Kidney (tissue), 14 donors: ENCODE measurements around the gene PAK3. TPM values are rescaled to one million over a fixed set of nuclear protein-coding genes. Genes with fewer than 3 reads are reported as not detected.

ENCODE experiments used
- DNase-seq, 5 donors: peaks; one replicate each; pipeline ENCODE4 v3.0.0-alpha.2; 2013 to 2020
- FAIRE-seq: peaks from 2 replicates; lab custom pipeline; 2012; peaks lifted over from hg19 to GRCh38; lab: Jason Lieb, UNC
- H3K27ac ChIP-seq, 2 donors: one replicate each; pipeline ENCODE4 v1.7.0; 2013; ENCODE audit warnings: low read depth in 2 of 2, low read length in 2 of 2, inconsistent platforms in 1 of 2
- H3K27me3 ChIP-seq: one replicate; pipeline ENCODE4 v1.7.1; 2013; ENCODE audit warnings: low read length, inconsistent platforms; ENCODE audit not compliant: control insufficient read depth, insufficient read depth
- H3K36me3 ChIP-seq, 3 donors: one replicate each; pipeline versions ENCODE4 v1.7.0 to v1.7.1; 2013; ENCODE audit warnings: low read length in 3 of 3, control low read depth in 1 of 3, inconsistent platforms in 1 of 3; ENCODE audit not compliant: insufficient read depth in 3 of 3, control insufficient read depth in 2 of 3
- H3K4me1 ChIP-seq, 3 donors: one replicate each; pipeline versions ENCODE4 v1.7.0 to v1.7.1; 2013; ENCODE audit warnings: low read length in 3 of 3, inconsistent platforms in 1 of 3, low read depth in 1 of 3; ENCODE audit not compliant: control insufficient read depth in 2 of 3, insufficient read depth in 2 of 3
- H3K4me3 ChIP-seq, 3 donors: one replicate each; pipeline versions ENCODE4 v1.7.0 to v1.8.1; 2013; ENCODE audit warnings: low read length in 3 of 3, control low read depth in 1 of 3, inconsistent platforms in 1 of 3
- H3K9ac ChIP-seq, 3 donors: one replicate each; pipeline versions ENCODE4 v1.7.0 to v1.7.1; 2013; ENCODE audit warnings: low read length in 3 of 3, control low read depth in 1 of 3, inconsistent platforms in 1 of 3
- H3K9me3 ChIP-seq, 3 donors: one replicate each; pipeline versions ENCODE4 v1.7.0 to v1.7.1; 2013; ENCODE audit warnings: low read length in 3 of 3, control low read depth in 1 of 3, inconsistent platforms in 1 of 3; ENCODE audit not compliant: control insufficient read depth in 2 of 3, insufficient read depth in 1 of 3
- intact Hi-C: fragments of 100-400 bp; cut with DNase I; formaldehyde crosslinking; loops from one replicate; pipeline ENCODE4 v1.11.1; 2022
- polyA plus RNA-seq: library from polyadenylated mRNA; stranded (reverse); fragments of 350-450 nt; fragmentation: Illumina TruSeq; extraction: RNeasy Lipid Tissue Mini Kit (QIAGEN cat#74804); gene quantifications from one replicate; pipeline ENCODE4 v1.2.3, GENCODE V29; 2014; ENCODE audit warnings: low read depth, low replicate concordance; ENCODE audit not compliant: insufficient read depth
- total RNA-seq: library from RNA; stranded (reverse); fragmentation: NEBNext Ultra II Directional; extraction: Animal tissue kit (Norgen Biotek cat#: 25700); gene quantifications from one replicate; pipeline ENCODE4 v1.2.1, GENCODE V29; 2021
- TF ChIP-seq, protein P1 (sequence below): IDR thresholded peaks from 3 replicates; pipeline ENCODE4 v1.5.1; 2012; ENCODE audit warnings: mild to moderate bottlenecking, moderate library complexity, borderline replicate concordance; ENCODE audit not compliant: insufficient read depth; ENCODE audit errors: extremely low read depth
- donor health status: control.
- donor health status: control.
- donor health status: control.
- donor health status: control.
- donor health status: control.
- donor health status: DM: yes; HTN: yes; CAD: no.
- donor health status: Normal renal cell carcinoma (clear cell type).

Gene PAK3
- total and polyA plus RNA-seq, 2 donors from 2014 or later, result 0.24 to 2.1 TPM

DNA sequence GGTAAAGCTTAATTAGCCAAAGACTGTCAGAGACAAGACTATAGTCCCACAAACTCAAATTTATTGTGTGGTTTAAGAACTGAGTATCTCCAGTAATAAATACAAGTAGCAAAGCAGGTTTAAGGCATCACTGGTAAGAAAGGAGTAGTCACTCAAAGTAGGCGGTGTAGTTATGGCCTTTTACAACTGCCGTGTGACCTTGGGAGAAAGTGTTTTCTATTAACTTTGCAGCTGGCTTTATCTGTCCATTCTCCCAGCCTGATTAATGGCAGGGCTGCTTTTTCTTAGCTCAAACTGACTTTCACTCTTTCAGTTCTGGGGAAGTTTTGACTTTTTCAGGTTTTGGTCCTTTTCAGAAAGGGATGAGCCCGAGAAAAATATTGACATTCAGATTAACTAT lies 7.4 kb upstream of the PAK3 start:
- FAIRE-seq (no peak), DNase-seq (peak in 1 of 5 donors; percentile 42)
- H3K4me3 ChIP-seq, result no peak overlapping the region
- H3K27me3 ChIP-seq, result peaks cover 7% of the 10 kb centered on the region
- H3K36me3 ChIP-seq, result no peaks in the 10 kb centered on the region
- no peak overlapping the region for H3K27ac ChIP-seq
- no peak overlapping the region for H3K9ac ChIP-seq
- H3K4me1 ChIP-seq, result no peaks in the 10 kb centered on the region
- TF ChIP-seq, protein P1, sequence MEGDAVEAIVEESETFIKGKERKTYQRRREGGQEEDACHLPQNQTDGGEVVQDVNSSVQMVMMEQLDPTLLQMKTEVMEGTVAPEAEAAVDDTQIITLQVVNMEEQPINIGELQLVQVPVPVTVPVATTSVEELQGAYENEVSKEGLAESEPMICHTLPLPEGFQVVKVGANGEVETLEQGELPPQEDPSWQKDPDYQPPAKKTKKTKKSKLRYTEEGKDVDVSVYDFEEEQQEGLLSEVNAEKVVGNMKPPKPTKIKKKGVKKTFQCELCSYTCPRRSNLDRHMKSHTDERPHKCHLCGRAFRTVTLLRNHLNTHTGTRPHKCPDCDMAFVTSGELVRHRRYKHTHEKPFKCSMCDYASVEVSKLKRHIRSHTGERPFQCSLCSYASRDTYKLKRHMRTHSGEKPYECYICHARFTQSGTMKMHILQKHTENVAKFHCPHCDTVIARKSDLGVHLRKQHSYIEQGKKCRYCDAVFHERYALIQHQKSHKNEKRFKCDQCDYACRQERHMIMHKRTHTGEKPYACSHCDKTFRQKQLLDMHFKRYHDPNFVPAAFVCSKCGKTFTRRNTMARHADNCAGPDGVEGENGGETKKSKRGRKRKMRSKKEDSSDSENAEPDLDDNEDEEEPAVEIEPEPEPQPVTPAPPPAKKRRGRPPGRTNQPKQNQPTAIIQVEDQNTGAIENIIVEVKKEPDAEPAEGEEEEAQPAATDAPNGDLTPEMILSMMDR, result no peak
- intact Hi-C loops, result no loop called here
- H3K9me3 ChIP-seq, result no peaks in the 10 kb centered on the region

DNA sequence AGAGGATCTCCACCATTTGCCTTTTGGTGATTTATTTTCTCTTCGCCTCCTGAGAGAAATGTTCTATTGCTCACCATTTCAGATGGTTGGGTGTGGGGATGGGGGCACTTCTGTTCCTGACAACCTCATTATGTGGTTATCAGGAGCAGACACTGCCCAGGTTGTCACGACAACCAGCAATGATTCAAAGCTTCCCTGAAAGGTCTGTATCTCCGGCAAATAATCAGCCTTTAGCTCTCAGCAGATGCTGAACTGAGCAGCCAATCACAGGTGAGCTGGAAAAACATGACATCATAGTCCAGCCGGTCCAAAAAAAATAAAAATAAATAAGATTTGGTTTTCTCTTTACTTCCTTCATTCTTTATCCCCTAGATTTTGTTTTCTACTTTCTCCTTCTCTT lies 5.5 kb upstream of the PAK3 start:
- FAIRE-seq (no peak), DNase-seq (no peak)
- no peak overlapping the region for H3K27ac ChIP-seq
- TF ChIP-seq, protein P1, result no peak
- H3K4me3 ChIP-seq, result no peak overlapping the region
- no peaks in the 10 kb centered on the region for H3K4me1 ChIP-seq
- H3K27me3 ChIP-seq, result peaks cover 7% of the 10 kb centered on the region
- intact Hi-C loops, result no loop called here
- H3K9me3 ChIP-seq, result no peaks in the 10 kb centered on the region
- H3K9ac ChIP-seq, result no peak overlapping the region
- no peaks in the 10 kb centered on the region for H3K36me3 ChIP-seq

DNA sequence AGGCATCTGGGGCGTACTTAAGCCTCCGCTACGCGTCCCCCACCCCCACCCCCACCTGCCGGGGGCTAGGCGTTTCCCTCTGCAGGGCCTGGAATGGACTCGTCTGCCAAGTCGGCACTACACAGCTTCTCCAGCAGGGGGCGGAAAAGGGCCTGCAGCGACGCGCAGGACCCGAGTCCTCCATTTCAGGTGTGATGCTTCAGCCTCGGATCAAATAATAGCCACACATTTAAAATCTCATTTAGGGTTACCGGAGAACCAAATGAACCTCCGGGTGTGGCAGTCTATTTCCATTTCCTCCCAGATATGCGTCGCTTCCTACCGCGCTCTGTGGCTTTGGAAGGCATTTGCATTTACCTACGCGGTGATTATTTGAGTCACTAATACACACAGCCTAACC lies 2.9 kb downstream of the PAK3 start:
- intact Hi-C loops, result no loop called here
- Histone ChIP-seq H3K27me3 (peaks cover 8% of the 10 kb centered on the region), H3K9ac (no peak overlapping the region), H3K27ac (no peak overlapping the region), H3K36me3 (no peaks in the 10 kb centered on the region), H3K4me1 (no peaks in the 10 kb centered on the region), H3K4me3 (no peak overlapping the region), H3K9me3 (no peaks in the 10 kb centered on the region)
- FAIRE-seq (no peak), DNase-seq (peak; percentile 51 to 73 (median 66))
- TF ChIP-seq, protein P1, result peak; percentile 50

DNA sequence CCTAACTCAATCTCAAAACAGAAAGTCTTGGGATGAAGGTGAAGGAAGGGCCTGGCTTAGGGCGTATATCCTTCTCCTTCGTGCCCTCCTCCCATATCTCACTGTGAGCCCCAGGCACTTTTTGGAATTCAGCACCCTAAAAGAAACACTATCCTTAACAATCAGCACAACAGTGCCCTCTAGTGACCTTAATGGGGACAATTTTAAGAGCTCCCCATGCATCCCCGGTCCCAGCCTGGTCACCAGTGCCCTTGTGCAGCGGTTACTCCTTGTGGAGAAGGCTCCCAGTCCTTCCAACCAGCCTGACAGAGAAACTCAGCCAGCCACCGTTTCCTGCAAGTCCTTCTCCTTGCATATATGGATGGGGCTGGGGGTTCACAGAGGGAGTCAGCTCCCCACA lies 4.2 kb downstream of the PAK3 start:
- H3K27me3 ChIP-seq, result peaks cover 8% of the 10 kb centered on the region
- H3K9ac ChIP-seq, result no peak overlapping the region
- intact Hi-C loops, result no loop called here
- no peak for FAIRE-seq
- H3K4me1 ChIP-seq, result no peaks in the 10 kb centered on the region
- H3K36me3 ChIP-seq, result no peaks in the 10 kb centered on the region
- H3K9me3 ChIP-seq, result no peaks in the 10 kb centered on the region
- H3K4me3 ChIP-seq, result no peak overlapping the region
- no peak overlapping the region for H3K27ac ChIP-seq
- TF ChIP-seq, protein P1, result peak; percentile 10
- peak in 3 of 5 donors; percentile 26 to 56 (median 50) for DNase-seq
